CD4-positive, alpha-beta T cell treated with Interleukin-6 for 4 hours (primary cell): ENCODE measurements around the gene FIBCD1.

ENCODE experiments used
- DNase-seq: peaks from one replicate; pipeline ENCODE4 v3.0.0-alpha.2; 2020; ENCODE audit warnings: mixed read lengths

FIBCD1 gene

GRCh38 chr9:130905125-130905901 lies 33.7 kb downstream of the FIBCD1 start:
- no peak for DNase-seq

DNA sequence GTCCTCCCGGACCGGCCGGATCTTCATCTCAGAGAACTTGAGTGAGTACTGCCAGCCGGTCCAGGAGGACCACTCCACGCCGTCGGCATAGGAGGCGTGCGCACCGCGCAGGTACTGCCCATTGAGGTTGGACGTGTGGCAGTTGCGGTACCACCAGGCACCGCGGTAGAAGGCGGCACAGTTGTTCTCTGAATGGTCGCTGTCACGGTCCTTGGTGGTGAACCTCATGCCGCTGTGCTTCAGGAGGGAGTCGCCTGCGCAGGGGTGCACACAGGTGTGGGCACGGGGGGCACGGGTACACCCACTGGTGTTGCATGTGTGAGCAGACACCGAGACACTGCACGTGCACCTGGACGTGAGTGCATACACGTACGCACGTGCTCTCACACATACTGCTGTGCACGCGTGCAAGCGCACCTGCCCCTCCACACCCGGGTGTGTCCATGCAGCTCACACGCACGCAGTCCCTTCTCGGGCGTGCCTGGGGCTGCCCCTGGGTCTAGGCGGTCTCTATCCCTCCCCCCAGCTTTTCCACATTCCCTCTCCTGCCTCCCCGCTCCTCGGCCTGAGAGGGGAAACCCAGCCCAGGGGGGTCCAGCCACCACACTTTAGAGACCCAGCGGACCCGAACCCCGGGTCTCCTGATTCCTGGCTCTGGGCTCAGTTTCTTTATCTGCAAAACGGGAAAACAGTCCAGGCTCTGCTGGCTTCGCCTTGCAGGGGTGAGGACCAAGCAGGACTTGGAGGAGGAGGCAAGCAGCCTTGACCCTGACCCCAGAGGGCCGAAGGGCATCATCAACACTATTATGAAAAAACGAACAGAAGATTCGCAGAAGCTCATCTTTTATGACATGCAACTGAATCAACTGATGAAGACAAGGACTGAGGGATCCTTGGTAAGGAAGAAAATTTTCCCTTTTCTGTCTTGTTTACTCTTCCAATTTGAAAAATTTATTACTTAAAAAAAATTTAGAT lies 34.7 kb downstream of the FIBCD1 start:
- DNase-seq = no peak

DNA sequence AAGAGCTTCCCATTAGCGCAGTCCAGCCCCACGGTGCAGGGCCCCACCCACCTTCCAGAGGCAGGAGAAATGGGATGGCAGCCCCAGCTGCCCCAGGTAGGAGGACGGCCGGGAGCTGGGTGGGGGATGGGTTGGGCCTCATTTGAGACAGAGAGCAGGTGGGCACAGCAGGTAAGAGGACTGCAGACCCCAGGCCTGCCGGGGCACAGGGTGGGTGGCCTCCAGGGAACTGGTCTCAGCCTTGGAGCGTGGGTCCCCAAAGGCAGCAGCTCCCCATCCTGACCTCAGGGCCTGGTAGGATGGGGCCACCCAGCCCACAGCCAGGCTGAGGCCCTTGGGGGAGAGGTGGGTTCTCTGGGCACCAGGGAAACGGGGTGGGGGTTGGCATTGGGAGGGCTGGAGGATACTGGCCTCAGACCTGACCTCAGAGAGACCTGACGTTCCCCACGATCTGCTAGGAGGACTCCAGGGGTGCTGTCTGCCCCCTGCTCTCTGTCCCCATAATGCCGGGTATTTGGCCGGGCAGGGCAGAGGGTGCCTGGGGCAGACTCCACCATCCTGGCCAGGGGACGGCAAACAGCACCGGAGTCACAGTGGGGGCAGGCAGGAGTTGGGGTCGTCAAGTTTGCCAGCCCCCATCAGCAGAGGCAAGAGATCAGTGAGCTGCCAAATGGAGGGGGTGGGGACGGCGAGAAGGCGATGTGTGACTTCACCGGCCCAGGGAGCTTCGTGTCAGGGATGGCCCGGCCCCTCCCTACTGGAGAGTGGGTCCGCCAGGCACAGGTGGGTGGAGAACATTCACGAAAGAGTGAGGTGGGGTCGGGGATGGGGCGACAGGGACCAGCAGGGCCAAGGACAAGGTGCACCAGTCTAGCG lies 35.6 kb downstream of the FIBCD1 start:
- no peak for DNase-seq

- no peak for DNase-seq
These were observed 36.6 kb downstream of the FIBCD1 start for GRCh38 chr9:130902204-130903185.

DNA sequence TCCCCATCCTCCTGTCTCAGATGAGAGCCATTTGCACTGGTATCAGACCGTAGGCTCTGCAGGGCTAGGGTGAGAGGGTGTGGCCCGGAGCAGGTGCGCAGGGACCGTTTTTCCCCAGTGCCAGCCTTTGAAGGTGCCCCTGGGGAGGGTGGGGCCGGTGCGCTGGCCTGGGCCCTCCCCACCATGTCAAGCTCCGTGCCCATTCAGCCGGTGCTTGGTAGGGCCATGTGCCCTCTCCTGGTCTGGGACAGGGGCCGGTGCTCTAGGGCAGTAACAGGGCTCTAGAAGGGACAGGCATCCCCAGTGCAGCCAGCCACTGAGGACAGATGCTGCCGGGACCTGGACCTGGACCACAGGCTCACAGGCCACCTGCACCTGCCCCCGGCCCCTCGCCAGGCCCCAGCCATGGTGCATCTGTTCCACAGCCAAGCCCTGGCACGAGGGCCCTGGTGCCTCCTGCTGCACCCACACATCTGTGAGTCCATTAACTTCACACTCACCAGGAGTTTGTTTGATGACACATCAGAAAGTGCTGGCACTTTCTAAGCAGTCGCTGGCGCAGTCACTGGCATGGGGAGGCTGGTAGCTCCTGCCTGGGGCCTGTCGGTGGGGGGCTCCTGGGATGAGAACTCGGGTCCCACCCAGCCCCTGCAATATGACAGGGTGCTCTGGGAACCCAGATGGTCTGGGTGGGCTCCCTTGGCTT lies 37.4 kb downstream of the FIBCD1 start:
- DNase-seq = no peak

DNA sequence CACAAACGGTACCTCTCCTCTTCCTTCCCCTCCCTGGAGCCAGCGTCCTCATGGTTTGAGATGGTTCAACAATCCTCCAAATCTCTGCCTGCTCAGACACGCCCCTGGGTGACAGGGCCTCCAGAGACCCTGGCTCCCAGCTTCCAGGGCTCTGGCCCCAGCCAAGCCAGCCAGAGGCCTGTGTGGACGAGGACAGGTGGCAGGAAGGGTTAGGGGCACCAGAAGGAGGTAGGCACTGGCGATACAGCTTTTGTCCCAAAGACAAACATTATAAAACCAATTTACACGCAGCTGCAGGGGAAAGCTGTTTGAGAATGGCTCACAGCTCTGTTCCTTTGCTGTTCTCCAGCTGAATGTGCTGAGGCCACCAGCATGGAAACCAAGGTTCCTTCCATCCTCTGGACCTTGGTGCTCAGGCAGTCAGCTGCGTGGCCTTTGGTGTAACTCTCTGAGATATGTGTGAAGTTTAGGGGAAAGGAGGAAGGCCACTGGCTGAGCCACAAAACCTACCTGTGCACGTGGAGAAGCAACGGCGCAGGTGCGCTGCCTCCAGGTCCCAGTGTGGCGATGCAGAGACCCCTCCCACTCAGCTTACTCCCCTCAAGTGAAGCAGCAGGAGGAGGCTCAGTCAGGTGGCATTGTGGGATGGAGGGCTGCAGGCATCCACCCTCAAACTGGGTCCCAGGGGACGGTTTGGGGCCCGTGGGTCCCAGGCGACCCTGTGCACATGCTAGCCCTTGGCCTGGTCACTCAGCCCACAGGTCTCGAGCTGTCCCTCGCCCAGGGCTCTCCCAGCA lies 38.1 kb downstream of the FIBCD1 start:
- no peak for DNase-seq

GRCh38 chr9:130899051-130899748 lies 39.8 kb downstream of the FIBCD1 start:
- DNase-seq = no peak

GRCh38 chr9:130898552-130898852 lies 40.5 kb downstream of the FIBCD1 start:
- no peak for DNase-seq

DNA sequence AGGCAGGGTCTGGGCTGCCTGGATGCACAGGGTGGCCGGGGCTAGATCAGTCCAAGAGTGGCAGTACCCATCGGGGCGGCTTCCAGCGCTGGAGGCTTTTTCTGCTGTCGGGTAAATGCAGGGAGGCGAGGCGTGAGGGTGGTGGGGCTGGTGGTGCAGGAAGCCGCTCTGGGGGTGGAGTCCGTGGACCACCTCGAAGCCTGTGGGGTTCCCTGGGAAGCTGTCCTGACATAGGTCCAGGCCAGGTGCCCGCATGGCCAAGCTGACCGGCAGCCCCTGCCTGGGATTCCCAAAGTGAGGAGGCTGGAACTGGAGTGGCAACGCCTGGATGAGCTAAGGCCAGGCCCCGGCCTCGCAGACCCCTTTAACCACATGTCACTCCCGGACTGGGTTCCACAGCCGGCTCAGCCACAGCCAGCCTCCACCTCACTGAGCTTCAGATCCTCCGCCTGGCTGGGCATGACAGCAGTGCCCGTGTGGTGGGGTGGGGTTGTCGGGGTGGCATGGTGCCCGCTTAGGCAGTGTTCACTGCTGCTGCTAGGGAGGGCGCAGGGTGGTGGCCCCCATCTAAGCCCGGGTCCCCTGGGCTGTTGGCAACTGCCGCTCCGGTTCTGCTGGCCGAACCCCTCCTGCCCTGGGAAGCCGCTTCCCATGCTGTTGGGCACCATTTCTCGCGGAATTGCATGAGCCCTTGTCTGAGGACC lies 41.0 kb downstream of the FIBCD1 start:
- no peak for DNase-seq

DNA sequence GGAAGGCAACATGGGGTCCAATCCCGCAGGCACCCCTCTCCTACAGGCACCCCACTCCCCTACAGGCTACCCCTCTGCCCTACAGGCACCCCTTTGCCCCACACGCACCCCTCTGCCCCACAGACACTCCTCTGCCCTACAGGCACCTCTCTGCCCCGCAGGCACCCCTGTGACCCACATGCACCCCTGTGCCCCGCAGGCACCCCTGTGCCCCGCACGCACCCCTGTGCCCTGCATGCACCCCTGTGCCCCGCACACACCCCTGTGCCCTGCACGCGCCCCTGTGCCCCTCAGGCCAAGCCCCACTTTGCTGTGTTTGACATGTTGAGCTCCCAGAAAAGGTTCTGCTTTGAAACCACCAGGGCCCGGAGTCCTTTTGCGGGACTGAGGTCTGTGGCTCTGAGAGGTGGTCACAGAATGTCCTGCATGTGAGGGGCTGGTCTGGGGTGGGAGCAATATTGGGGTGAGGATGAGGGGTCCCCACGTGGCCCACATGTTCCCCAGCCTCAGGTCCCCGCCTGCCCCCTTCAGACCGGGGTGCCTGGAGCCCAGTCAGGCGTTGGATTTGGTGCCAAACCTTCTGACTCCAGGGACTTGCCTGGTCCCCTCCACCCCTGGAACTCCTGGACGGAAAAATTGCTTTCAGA lies 41.8 kb downstream of the FIBCD1 start:
- no peak for DNase-seq

GRCh38 chr9:130896233-130897014 lies 42.6 kb downstream of the FIBCD1 start, which contains the start of gene QRFP:
Gene QRFP (minus strand): TSS chr9:130896812. CDS start chr9:130893838, 2,974 bp downstream.
- no peak for DNase-seq

DNA sequence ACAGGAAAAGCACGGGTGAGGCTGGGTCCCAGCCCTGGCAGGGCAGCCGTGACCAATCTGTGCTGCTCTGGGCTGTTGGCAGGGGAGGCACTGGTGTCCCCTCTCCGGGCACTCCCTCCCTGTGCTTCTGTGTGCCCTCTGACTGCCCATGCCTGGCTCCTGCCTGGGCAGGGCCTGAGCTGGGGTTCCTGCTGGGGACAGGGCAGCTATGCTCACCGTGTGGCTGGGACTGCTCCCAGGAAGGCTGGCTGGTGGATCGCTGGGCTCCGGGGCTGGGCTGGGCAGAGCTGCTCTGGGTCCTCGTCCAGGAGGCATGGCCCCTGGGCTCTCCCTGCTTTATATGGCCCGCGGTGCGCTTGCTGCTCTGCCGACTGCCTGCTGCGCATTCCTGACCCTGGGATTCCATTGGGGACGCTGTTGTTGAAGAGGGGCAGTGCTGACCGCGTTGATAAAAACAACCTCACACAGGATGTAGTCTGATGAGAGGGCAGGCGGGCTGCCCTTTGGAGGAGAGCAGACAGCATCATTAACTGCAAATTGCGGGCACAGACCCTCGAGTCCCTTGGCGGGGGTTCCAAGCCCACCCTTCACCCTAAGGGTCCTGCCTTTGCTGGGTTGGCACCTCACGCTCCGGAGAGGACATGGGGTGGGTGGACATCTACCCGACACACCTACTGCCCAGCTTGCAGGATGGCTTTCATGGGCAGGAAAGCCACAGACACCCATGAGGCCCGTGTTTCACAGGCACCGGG lies 43.4 kb downstream of the FIBCD1 start:
- DNase-seq = no peak

DNA sequence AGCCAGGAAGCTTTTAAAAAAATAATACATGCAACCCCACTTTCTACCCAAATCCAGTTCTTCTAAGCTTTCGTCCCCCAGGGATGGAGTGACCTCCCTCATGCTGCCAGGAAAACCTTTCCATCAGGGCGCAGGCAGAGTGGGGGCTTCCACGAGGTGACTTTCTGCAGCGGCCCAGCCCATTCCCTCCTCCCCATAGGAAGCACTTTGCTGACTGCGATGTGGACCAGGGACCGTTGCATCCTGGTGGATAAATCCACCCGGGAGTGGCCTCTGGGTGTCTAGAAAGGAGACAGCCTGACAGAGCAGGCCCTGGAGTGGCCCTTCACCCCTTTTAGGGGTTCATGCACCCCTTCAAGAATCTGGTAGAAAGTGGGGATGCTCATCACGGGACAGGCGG lies 44.0 kb downstream of the FIBCD1 start:
- no peak for DNase-seq

DNA sequence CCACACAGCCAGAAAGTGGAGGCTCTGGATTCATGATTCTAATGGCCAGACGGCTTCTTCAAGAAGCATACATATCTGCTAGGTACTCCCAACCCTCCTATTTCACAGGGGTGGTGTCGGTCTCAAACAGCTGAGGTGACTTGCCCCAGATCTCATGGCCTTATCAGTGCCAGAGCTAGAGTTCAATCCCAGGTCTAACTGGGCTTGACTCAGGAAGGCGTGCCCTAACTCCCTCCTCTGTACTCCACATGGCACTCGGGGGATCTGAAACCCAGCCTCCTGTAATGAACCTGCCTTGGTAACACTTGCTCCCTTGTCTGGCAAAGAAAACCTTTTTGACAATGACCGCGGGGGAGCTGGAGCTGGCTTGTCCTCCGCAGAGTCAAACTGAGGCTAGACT lies 44.5 kb downstream of the FIBCD1 start:
- no peak for DNase-seq

GRCh38 chr9:130893341-130894101 lies 45.5 kb downstream of the FIBCD1 start:
- DNase-seq = no peak
